Large intestine (tissue), 3 donors: ENCODE results near the gene HDAC10. TPM values are rescaled to one million over a fixed set of nuclear protein-coding genes. Genes with fewer than 3 reads are reported as not detected.
"Not testable (repeated sequence)": the region's sequence is repeated elsewhere in the genome, so short reads cannot be mapped to it uniquely, and the experiment has no call there.

Source experiments
- DNase-seq, 2 donors: peaks; one replicate each; pipeline versions ENCODE4 v3.0.0 to v3.0.0-alpha.2; 2013
- H3K27ac ChIP-seq: one replicate; pipeline ENCODE4 v1.5.1; 2013; ENCODE audit warnings: low read length
- H3K27me3 ChIP-seq: 2 replicates; pipeline ENCODE4 v1.6.1; 2013; ENCODE audit warnings: low read length; ENCODE audit not compliant: control insufficient read depth, insufficient read depth
- H3K36me3 ChIP-seq: 2 replicates; pipeline ENCODE4 v1.6.1; 2013; ENCODE audit warnings: low read length; ENCODE audit not compliant: control insufficient read depth, insufficient read depth
- H3K4me1 ChIP-seq: one replicate; pipeline ENCODE4 v1.6.1; 2013; ENCODE audit warnings: low read length; ENCODE audit not compliant: control insufficient read depth, insufficient read depth
- H3K4me3 ChIP-seq: one replicate; pipeline ENCODE4 v1.5.1; 2013; ENCODE audit warnings: low read length
- H3K9me3 ChIP-seq: one replicate; pipeline ENCODE4 v1.6.1; 2013; ENCODE audit warnings: mild to moderate bottlenecking, low read depth, low read length, moderate library complexity; ENCODE audit not compliant: control insufficient read depth
- WGBS: methylation state at CpG from one replicate; pipeline ENCODE4 v1.1.5; 2013; ENCODE audit warnings: low lambda C conversion rate; ENCODE audit not compliant: insufficient coverage; 5-methylcytosine and 5-hydroxymethylcytosine counted together
- polyA plus RNA-seq: library from polyadenylated mRNA; unstranded; fragments of 120-200 nt; gene quantifications from one replicate; pipeline ENCODE4 v1.2.1, GENCODE V29; 2013

HDAC10 gene
- polyA plus RNA-seq, 1 donor, result 55.5 TPM

- H3K4me1 ChIP-seq, result peaks cover 14% of the 10 kb centered on the region
- no peak overlapping the region for H3K27ac ChIP-seq
- peaks cover 48% of the 10 kb centered on the region for H3K36me3 ChIP-seq
- DNase-seq, result no peak
- no CpG with 5 or more reads among the region's 43 CpGs for WGBS
- H3K4me3 ChIP-seq, result no peak overlapping the region
- H3K27me3 ChIP-seq, result peaks cover 15% of the 10 kb centered on the region
- H3K9me3 ChIP-seq, result peaks cover 18% of the 10 kb centered on the region
Observed at GRCh38 chr22:50275181-50276055, 24.4 kb upstream of the HDAC10 start.

DNA sequence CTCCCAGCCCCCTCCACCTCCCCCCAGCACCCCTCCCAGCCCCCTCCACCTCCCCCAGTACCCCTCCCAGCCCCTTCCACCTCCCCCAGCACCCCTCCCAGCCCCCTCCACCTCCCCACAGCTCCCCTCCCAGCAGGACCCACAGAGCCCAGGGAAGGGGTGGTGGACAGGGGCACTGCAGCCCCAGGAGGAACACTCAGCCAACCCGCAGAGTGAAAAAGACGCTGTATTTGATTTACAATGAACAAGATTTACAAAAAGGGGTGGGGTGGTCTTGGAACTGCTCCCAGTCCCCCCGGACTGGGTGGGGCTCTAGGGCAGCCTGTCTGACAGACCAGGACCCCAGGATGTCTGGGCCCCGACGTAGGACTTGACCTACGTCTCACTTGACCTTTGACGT, 23.7 kb upstream of the HDAC10 start:
- Histone ChIP-seq H3K27me3 (peaks cover 16% of the 10 kb centered on the region), H3K36me3 (peaks cover 44% of the 10 kb centered on the region), H3K27ac (no peak overlapping the region), H3K4me3 (no peak overlapping the region), H3K4me1 (peaks cover 16% of the 10 kb centered on the region), H3K9me3 (peaks cover 18% of the 10 kb centered on the region)
- WGBS, result 80% methylated on average over 1 of the region's 7 CpGs
- DNase-seq, result no peak

DNA sequence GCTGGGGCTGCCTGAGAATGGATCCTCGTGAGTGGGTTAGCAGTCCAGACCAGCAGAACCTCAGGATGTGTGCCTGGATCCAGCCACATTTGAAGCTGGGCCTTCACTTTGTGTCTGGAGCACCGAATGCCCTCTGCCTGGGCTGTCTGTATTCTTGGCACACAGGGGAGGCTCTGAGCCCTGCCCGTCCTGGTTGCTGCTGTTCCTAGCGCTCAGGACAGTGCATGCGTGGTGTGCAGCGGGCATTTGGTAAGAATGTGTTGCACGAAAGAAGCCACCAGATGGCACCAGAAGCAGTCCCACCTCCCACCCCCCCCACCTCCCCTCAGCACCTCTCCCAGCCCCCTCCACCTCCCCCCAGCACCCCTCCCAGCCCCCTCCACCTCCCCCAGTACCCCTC, 23.2 kb upstream of the HDAC10 start:
- Histone ChIP-seq H3K27ac (no peak overlapping the region), H3K36me3 (peaks cover 39% of the 10 kb centered on the region), H3K9me3 (peaks cover 18% of the 10 kb centered on the region), H3K4me1 (peaks cover 20% of the 10 kb centered on the region), H3K27me3 (peaks cover 21% of the 10 kb centered on the region), H3K4me3 (no peak overlapping the region)
- no CpG with 5 or more reads among the region's 7 CpGs for WGBS
- peak in 1 of 2 donors; percentile 46 for DNase-seq

- peaks cover 34% of the 10 kb centered on the region for H3K36me3 ChIP-seq
Observed at GRCh38 chr22:50273781-50274180, 22.7 kb upstream of the HDAC10 start.

GRCh38 chr22:50273352-50273751, 22.3 kb upstream of the HDAC10 start:
- WGBS, result no CpG with 5 or more reads among the region's 11 CpGs
- Histone ChIP-seq H3K36me3 (peaks cover 30% of the 10 kb centered on the region), H3K9me3 (peaks cover 12% of the 10 kb centered on the region), H3K4me1 (peaks cover 20% of the 10 kb centered on the region), H3K27me3 (peaks cover 30% of the 10 kb centered on the region)
- not testable (repeated sequence) for H3K4me3 ChIP-seq, DNase-seq, H3K27ac ChIP-seq

More at GRCh38 chr22:50273781-50274180, 22.7 kb upstream of the HDAC10 start:
- not testable (repeated sequence) for H3K27ac ChIP-seq, DNase-seq, H3K4me3 ChIP-seq
- 100% methylated on average over 3 of the region's 10 CpGs for WGBS
- H3K4me1 ChIP-seq, result peaks cover 20% of the 10 kb centered on the region
- peaks cover 15% of the 10 kb centered on the region for H3K9me3 ChIP-seq
- peaks cover 26% of the 10 kb centered on the region for H3K27me3 ChIP-seq

GRCh38 chr22:50272044-50272802, 21.2 kb upstream of the HDAC10 start:
- no peak for DNase-seq
- no peak overlapping the region for H3K4me3 ChIP-seq

DNA sequence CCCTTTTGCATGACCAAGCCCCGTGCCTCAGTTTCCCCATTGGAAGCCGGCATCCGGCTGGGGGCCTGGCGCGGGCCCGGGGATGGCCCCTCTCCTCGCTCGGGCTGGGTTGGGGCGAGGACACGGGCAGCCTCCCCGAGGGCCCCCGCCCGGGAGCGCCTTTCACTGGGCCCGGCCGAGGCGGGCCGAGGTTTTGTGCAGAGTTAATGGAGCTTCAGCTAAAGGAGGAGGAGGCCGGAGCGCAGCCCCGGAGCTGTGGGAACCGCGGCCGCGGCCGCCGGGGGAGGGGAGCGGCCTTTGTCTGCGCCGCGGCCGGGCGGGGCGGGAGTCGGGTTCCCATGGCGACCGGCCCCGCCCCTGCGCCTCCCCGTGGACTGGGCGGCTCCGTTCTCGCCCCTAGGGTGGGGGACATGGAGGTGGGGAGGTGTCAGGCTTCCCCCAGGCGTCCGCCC, 20.5 kb upstream of the HDAC10 start:
- H3K27ac ChIP-seq, result no peak overlapping the region
- peaks cover 44% of the 10 kb centered on the region for H3K27me3 ChIP-seq
- H3K9me3 ChIP-seq, result peaks cover 13% of the 10 kb centered on the region
- no CpG with 5 or more reads among the region's 45 CpGs for WGBS
- peaks cover 16% of the 10 kb centered on the region for H3K36me3 ChIP-seq
- H3K4me3 ChIP-seq, result peak overlapping the region; percentile 24
- DNase-seq, result peak in 1 of 2 donors; percentile 46
- H3K4me1 ChIP-seq, result peaks cover 22% of the 10 kb centered on the region

More at GRCh38 chr22:50272044-50272802, 21.2 kb upstream of the HDAC10 start:
- H3K36me3 ChIP-seq, result peaks cover 19% of the 10 kb centered on the region
- H3K9me3 ChIP-seq, result peaks cover 8% of the 10 kb centered on the region
- H3K27me3 ChIP-seq, result peaks cover 38% of the 10 kb centered on the region
- WGBS, result no CpG with 5 or more reads among the region's 26 CpGs
- H3K27ac ChIP-seq, result no peak overlapping the region
- peaks cover 22% of the 10 kb centered on the region for H3K4me1 ChIP-seq

- DNase-seq, result peak in 1 of 2 donors; percentile 62
- Histone ChIP-seq H3K36me3 (peaks cover 12% of the 10 kb centered on the region), H3K27ac (no peak overlapping the region), H3K27me3 (peaks cover 51% of the 10 kb centered on the region), H3K9me3 (peaks cover 8% of the 10 kb centered on the region), H3K4me3 (peak overlapping the region; percentile 39), H3K4me1 (peaks cover 22% of the 10 kb centered on the region)
- no CpG with 5 or more reads among the region's 53 CpGs for WGBS
Observed at GRCh38 chr22:50270666-50271394, 19.8 kb upstream of the HDAC10 start.

- Histone ChIP-seq H3K36me3 (peaks cover 5% of the 10 kb centered on the region), H3K4me1 (peaks cover 22% of the 10 kb centered on the region), H3K9me3 (peaks cover 8% of the 10 kb centered on the region), H3K27me3 (peaks cover 55% of the 10 kb centered on the region), H3K27ac (no peak within 1 kb of the TSS), H3K4me3 (peak within 1 kb of the TSS; percentile 39)
- WGBS, result no CpG with 5 or more reads among the region's 92 CpGs
- peak in 1 of 2 donors; percentile 31 for DNase-seq
Observed at GRCh38 chr22:50269970-50270665, 19.1 kb upstream of the HDAC10 start, which contains the start of gene MAPK11. Gene MAPK11, minus strand, starts transcription at chr22:50270380. Its CDS starts 88 bp downstream, at chr22:50270292.
